Activated naive CD4-positive, alpha-beta T cell treated with anti-CD3 and anti-CD28 coated beads, Interleukin-2, amount 50 U/mL, for 24 hours (primary cell): ENCODE measurements around the gene NEO1.

Experiments used
- H3K27ac Mint-ChIP-seq: one replicate; pipeline ENCODE4 v1.8.0; 2021; ENCODE audit warnings: mild to moderate bottlenecking, mixed read lengths
- H3K27me3 Mint-ChIP-seq: one replicate; pipeline ENCODE4 v1.8.0; 2021; ENCODE audit warnings: mixed read lengths
- H3K36me3 Mint-ChIP-seq: one replicate; pipeline ENCODE4 v1.8.0; 2021; ENCODE audit warnings: mixed read lengths
- H3K4me1 Mint-ChIP-seq: one replicate; pipeline ENCODE4 v1.8.0; 2021; ENCODE audit warnings: mixed read lengths
- H3K4me3 Mint-ChIP-seq: one replicate; pipeline ENCODE4 v1.8.0; 2021; ENCODE audit warnings: mild to moderate bottlenecking, mixed read lengths
- H3K9me3 Mint-ChIP-seq: one replicate; pipeline ENCODE4 v1.8.0; 2021; ENCODE audit warnings: mixed read lengths

Gene NEO1

DNA sequence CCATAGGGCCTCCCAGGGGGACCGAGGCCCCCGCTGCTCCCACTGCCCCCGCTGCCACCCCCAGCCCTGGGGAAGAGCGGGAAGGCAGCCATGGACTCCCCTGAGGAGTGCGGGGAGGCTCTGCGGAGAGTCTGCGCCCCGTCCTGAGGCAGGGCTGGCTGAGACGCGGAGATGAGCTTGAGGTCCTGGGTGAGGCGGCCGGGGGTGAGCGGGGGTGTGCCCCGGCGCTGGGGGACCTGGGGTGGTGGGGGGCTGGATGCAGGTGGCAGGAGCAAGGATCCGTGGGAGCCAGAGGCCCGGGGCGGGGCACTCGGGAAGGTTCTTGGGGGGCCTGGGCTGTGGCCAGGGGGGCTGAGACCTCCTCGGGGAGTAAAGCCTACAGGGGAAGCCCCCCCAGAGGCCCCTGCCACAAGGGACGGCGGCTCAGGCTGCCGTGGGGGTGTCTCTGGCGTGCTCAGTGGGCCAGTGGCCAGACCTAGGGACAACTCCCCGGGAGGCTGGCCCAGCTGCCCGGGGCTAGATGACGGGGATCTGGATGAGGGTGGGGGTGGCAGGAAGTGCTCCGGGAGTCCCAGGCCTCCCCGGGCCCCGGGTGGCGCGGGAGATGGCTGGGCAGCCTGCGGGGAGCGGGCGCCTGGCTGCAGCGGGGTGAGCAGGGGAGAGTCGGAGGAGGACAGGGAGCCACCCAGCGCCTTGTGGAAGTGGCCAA, 270.6 kb downstream of the NEO1 start:
- Mint-ChIP-seq H3K4me1 (peaks cover under 1% of the 10 kb centered on the region), H3K27ac (no peak overlapping the region), H3K36me3 (no peaks in the 10 kb centered on the region), H3K9me3 (no peaks in the 10 kb centered on the region), H3K27me3 (peaks cover 6% of the 10 kb centered on the region), H3K4me3 (no peak overlapping the region)

- H3K9me3 Mint-ChIP-seq, result no peaks in the 10 kb centered on the region
- H3K27me3 Mint-ChIP-seq, result peaks cover 4% of the 10 kb centered on the region
- no peak overlapping the region for H3K27ac Mint-ChIP-seq
- no peaks in the 10 kb centered on the region for H3K36me3 Mint-ChIP-seq
- H3K4me3 Mint-ChIP-seq, result no peak overlapping the region
- no peaks in the 10 kb centered on the region for H3K4me1 Mint-ChIP-seq
Measured at GRCh38 chr15:73323374-73323955, 271.2 kb downstream of the NEO1 start.

GRCh38 chr15:73323956-73324355, 271.7 kb downstream of the NEO1 start:
- H3K9me3 Mint-ChIP-seq, result no peaks in the 10 kb centered on the region
- H3K36me3 Mint-ChIP-seq, result no peaks in the 10 kb centered on the region
- no peak overlapping the region for H3K4me3 Mint-ChIP-seq
- H3K27me3 Mint-ChIP-seq, result peaks cover 4% of the 10 kb centered on the region
- H3K4me1 Mint-ChIP-seq, result no peaks in the 10 kb centered on the region
- H3K27ac Mint-ChIP-seq, result no peak overlapping the region

GRCh38 chr15:73324496-73325170, 272.4 kb downstream of the NEO1 start:
- H3K27me3 Mint-ChIP-seq, result no peaks in the 10 kb centered on the region
- no peak overlapping the region for H3K4me3 Mint-ChIP-seq
- H3K27ac Mint-ChIP-seq, result no peak overlapping the region
- H3K9me3 Mint-ChIP-seq, result no peaks in the 10 kb centered on the region
- H3K36me3 Mint-ChIP-seq, result no peaks in the 10 kb centered on the region
- no peaks in the 10 kb centered on the region for H3K4me1 Mint-ChIP-seq

GRCh38 chr15:73325191-73325861, 273.1 kb downstream of the NEO1 start:
- no peaks in the 10 kb centered on the region for H3K4me1 Mint-ChIP-seq
- no peaks in the 10 kb centered on the region for H3K36me3 Mint-ChIP-seq
- H3K4me3 Mint-ChIP-seq, result no peak overlapping the region
- no peaks in the 10 kb centered on the region for H3K27me3 Mint-ChIP-seq
- no peak overlapping the region for H3K27ac Mint-ChIP-seq
- no peaks in the 10 kb centered on the region for H3K9me3 Mint-ChIP-seq

DNA sequence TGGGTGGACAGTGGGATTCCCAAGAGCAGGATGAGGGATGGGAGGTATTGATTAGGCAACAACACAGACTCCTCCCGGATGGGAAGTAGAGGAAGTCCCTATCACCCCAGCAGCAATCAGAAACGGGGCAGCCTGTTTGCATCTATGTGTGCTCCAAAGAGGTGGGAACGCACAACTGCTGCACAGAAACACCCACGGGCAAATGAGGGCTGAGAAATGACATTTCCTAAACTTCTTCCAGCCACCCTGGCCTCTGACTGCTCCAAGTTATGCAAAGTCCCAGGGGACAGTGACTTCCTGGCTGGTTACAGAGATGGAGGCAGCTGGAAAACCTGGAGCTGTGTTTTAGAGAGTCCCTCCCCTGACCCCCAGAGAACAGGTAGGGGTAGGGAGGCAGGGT, 273.9 kb downstream of the NEO1 start:
- Mint-ChIP-seq H3K4me3 (no peak overlapping the region), H3K4me1 (no peaks in the 10 kb centered on the region), H3K36me3 (no peaks in the 10 kb centered on the region), H3K9me3 (no peaks in the 10 kb centered on the region), H3K27me3 (no peaks in the 10 kb centered on the region), H3K27ac (no peak overlapping the region)

DNA sequence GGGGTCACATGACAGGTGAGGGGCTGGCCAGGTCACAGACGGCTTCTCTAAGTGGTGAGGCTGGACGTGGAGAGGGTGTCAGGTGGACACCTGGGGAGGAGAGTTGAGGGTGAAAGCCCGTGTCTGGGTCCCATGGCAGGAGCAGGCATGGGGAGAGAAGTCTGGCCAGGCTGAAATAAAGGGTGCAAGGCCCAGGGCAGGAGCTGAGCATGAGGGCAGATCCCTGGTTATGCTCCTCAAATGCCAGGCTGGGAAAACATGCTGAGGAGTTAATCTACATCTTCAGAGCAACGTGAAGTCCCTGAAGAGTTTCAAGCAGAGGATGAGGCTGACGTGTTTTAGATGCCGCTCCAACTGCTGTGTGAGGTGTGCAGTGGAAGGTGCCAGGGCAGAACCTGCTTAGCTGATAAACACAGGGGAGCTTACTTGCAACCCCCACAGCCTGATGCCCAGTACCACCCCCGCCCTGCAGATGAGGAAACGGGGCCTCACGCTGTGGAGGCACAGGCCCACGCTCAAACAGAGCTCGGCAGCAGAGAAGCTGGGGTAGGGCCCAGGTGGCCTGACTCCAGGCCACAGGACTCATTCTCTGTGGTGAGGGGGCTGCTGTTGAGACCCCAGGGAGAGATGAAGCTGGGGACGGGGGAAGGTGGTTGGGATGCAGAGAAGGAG, 276.0 kb downstream of the NEO1 start:
- no peaks in the 10 kb centered on the region for H3K27me3 Mint-ChIP-seq
- no peak overlapping the region for H3K27ac Mint-ChIP-seq
- H3K4me1 Mint-ChIP-seq, result no peaks in the 10 kb centered on the region
- H3K36me3 Mint-ChIP-seq, result no peaks in the 10 kb centered on the region
- H3K4me3 Mint-ChIP-seq, result no peak overlapping the region
- H3K9me3 Mint-ChIP-seq, result no peaks in the 10 kb centered on the region

- Mint-ChIP-seq H3K36me3 (no peaks in the 10 kb centered on the region), H3K4me1 (no peaks in the 10 kb centered on the region), H3K27me3 (no peaks in the 10 kb centered on the region), H3K27ac (no peak overlapping the region), H3K4me3 (no peak overlapping the region), H3K9me3 (no peaks in the 10 kb centered on the region)
Measured at GRCh38 chr15:73328981-73329380, 276.7 kb downstream of the NEO1 start.

DNA sequence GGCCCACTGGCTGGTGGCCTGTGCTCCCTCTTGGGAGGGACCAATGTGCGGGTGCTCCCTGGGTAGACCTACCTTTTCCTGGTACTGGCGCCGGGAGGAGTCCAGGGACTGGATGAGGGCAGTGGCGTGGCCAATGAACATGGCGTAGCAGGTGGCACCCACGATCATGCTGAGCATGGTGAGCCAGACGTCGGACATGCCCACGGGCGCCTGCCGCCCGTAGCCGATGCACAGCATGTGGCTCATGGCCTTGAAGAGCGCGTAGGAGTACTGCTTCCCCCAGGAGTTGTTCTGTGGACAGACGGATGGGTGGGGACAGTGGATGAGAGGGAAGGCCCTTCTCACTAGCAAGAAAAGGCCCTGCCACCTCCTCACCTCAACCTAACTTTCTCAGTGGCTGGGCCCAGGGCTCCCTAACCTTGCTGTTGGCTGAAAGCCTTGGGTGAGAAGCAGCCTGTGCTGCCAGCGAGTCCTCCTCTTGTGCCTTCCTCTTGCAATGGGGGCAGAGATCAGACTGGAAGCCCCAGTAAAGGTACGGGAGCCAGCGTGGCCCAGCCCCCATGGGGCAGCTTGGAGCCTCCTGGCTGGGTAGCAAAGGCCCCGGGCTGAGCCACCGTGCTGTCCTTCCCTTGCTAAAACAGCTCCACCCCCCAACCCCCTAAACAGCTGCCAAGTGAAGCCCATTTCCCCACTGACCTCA, 277.4 kb downstream of the NEO1 start:
- no peaks in the 10 kb centered on the region for H3K27me3 Mint-ChIP-seq
- H3K4me3 Mint-ChIP-seq, result no peak overlapping the region
- H3K36me3 Mint-ChIP-seq, result no peaks in the 10 kb centered on the region
- H3K27ac Mint-ChIP-seq, result no peak overlapping the region
- no peaks in the 10 kb centered on the region for H3K4me1 Mint-ChIP-seq
- H3K9me3 Mint-ChIP-seq, result no peaks in the 10 kb centered on the region

DNA sequence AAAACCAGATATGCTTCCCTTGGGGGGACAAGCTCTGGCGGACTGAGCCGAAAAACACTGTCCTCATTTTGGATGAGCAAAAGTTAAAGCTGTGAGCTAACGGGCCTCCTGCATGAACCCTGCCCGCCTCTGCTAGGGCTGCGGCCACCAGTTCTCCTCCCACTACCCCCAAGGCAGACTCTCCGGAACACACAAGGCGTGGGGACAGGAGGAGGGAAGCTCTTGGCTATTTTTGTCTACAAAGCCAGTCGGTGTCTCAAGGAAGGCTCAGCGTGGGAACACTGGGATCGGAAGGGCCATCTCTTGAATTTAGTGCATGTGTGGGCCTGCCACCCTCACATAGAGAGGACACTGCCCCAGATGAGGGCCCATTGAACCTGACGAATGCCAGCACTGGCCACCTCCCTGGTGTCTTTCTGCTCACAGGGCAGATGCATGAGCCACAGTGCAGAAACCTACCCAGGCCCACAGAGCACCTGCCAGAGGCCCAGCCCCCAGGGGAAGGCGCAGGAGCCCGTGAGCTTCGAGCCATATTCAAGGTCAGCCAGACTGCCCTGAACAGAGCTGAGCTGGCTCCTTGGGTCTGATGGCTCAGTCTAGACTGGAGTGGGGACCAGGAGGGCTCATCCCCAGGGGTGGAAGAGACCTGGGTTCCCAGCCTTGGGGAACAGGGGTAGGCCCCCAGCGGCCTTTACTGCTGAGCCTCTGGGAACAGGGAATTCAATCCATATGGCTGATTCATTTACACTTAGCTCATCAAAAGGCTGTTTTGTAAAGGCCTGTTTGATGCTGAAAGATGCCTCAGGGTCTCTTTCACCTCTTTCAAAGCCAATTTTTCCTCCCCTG, 278.2 kb downstream of the NEO1 start:
- H3K4me3 Mint-ChIP-seq, result no peak overlapping the region
- H3K9me3 Mint-ChIP-seq, result no peaks in the 10 kb centered on the region
- H3K36me3 Mint-ChIP-seq, result no peaks in the 10 kb centered on the region
- no peaks in the 10 kb centered on the region for H3K4me1 Mint-ChIP-seq
- no peak overlapping the region for H3K27ac Mint-ChIP-seq
- H3K27me3 Mint-ChIP-seq, result no peaks in the 10 kb centered on the region

DNA sequence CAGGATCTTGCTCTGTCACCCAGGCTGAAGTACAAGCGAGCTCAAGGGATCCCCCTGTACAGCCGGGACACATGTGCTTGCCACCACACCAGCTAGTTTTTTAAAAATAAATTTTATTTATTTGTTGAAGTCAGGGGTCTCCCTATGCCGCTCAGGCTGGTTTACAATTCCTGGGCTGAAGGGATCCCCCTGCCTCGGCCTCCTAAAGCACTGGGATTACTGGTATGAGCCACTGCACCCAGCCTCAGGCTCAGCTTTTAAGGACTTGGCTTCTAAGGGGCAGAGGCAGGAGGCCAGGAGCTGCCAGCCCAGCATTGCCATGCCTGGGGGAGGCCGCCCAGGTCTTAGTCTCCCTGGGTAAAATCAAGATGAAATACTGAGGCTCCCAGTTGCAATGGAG, 279.2 kb downstream of the NEO1 start:
- Mint-ChIP-seq H3K27me3 (no peaks in the 10 kb centered on the region), H3K4me1 (no peaks in the 10 kb centered on the region), H3K36me3 (no peaks in the 10 kb centered on the region), H3K9me3 (no peaks in the 10 kb centered on the region), H3K4me3 (no peak overlapping the region), H3K27ac (no peak overlapping the region)

- H3K4me3 Mint-ChIP-seq, result no peak overlapping the region
- no peaks in the 10 kb centered on the region for H3K4me1 Mint-ChIP-seq
- no peaks in the 10 kb centered on the region for H3K36me3 Mint-ChIP-seq
- H3K9me3 Mint-ChIP-seq, result no peaks in the 10 kb centered on the region
- H3K27me3 Mint-ChIP-seq, result no peaks in the 10 kb centered on the region
- H3K27ac Mint-ChIP-seq, result no peak overlapping the region
Measured at GRCh38 chr15:73331991-73332925, 280.0 kb downstream of the NEO1 start.

DNA sequence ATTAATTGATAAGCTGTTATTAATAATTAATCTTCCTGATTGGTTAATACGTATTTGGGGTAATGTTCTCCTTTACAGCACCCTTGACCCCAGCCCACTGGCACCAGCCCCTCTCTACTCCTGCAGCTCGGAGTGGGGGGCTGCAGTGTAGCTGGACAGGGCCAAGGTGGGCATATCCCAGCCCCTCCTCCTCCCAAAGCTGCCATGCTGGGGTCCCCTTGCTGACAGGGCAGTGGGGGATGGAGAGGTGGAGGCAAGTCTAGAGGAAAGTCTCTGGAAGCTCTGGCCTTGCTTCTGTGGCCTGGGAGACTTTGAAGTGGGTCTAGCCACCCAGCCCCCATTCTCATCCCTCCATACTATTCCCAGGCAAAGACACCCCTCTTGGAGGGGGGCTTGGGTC, 280.7 kb downstream of the NEO1 start:
- Mint-ChIP-seq H3K9me3 (no peaks in the 10 kb centered on the region), H3K4me3 (no peak overlapping the region), H3K36me3 (no peaks in the 10 kb centered on the region), H3K27ac (no peak overlapping the region), H3K27me3 (no peaks in the 10 kb centered on the region), H3K4me1 (no peaks in the 10 kb centered on the region)

DNA sequence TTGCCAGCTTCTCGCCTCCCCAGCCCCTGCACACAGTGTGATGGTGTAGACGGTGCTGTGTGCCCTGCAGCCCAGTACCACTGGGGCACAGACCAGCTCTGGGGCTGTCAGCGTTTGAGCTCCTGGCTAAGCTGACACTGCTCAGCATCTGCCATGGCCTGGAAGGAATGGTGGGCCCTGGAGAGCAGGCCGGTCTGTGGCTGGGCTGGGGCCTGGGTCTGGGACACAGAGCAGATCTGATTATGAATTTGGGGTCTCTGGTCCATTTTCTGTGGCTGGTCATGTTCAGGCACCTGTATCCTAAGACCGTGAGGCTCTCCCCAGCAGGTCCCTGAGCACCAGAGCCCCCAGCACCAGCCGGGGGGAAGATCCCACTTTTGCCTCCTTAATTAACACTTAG, 281.8 kb downstream of the NEO1 start:
- Mint-ChIP-seq H3K27me3 (no peaks in the 10 kb centered on the region), H3K27ac (no peak overlapping the region), H3K4me1 (no peaks in the 10 kb centered on the region), H3K36me3 (no peaks in the 10 kb centered on the region), H3K9me3 (no peaks in the 10 kb centered on the region), H3K4me3 (no peak overlapping the region)
